KBM-7 (cell line): Measurements from ENCODE around the gene PRKN.

Source experiments
- DNase-seq: peaks from one replicate; pipeline ENCODE4 v3.0.0-alpha.2; 2015
- in situ Hi-C: fragments of 300-500 bp; cut with MboI; formaldehyde crosslinking; loops from 2 replicates; pipeline ENCODE4 v1.14.3; 2020; ENCODE audit warnings: low sequenced_read_pairs, low pct_unique_long_range_greater_than_20kb, mixed read lengths

The PRKN gene

GRCh38 chr6:161673026-161673425, 1054.5 kb downstream of the PRKN start:
- DNase-seq = no peak
- in situ Hi-C loops = no loop called here

DNA sequence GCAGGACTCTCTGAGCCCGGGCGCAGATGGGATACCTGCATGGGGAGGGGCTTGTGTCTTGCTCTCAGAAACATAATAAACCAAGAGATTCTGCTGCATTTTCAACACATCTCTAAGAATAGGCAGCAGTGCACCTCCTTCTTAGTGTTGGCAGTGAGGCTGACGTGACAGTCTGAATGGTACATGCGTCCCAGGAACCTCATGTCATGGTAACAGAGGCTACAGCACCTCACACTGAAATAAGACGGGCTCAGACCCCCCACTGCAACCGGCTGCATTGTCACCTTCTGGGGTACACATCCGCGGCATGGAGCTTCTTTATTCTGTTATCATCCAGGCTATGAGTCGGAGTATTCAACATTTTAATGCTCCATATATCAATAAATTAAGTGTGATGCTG, 1056.4 kb downstream of the PRKN start:
- in situ Hi-C loops = no loop called here
- DNase-seq = no peak

DNA sequence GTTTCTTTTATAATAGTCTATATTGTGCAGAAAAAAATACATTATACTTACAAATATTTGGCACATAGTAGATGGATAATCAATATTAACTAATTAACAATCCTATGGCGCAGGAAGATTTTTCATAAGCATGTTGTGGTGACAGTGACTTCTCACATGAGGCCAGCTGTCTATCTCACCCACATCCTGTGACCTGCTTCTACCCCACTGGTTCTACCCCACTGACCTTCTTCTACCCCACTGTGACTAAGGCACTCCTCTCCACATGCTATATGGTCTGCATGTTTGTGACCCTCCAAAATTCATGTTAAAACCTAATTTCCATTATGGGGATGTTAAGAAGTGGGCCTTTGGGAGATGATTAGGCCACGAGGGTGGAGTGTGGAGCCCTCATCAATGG, 1058.9 kb downstream of the PRKN start:
- no peak for DNase-seq
- in situ Hi-C loops = no loop called here

- in situ Hi-C loops = no loop called here
- no peak for DNase-seq
Observed at GRCh38 chr6:161667957-161668356, 1059.6 kb downstream of the PRKN start.

DNA sequence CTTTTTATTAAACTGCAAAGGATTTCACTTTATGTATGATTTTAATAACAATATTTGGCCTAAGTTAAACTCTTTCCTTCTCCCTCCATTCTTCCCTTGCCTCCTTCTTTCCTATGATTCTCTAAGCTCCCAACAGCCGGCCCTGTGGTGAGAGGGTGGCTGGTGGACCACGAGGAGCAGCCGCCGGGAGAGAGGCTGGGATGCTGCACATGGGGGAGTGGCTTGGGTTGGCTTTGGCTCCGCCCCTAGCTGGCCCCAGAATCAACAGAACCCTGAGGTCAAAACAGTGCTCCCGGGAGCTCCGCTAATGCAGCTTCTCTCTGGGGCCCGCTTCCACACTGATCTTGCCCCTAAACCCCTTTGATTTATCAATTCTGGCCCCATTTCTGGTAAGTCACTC, 1063.9 kb downstream of the PRKN start:
- DNase-seq = no peak
- in situ Hi-C loops = no loop called here

GRCh38 chr6:161660666-161661571, 1066.6 kb downstream of the PRKN start:
- DNase-seq = no peak

GRCh38 chr6:161658211-161658610, 1069.4 kb downstream of the PRKN start:
- DNase-seq = no peak
- in situ Hi-C loops = no loop called here

More at GRCh38 chr6:161660666-161661571, 1066.6 kb downstream of the PRKN start:
- in situ Hi-C loops = no loop called here

- no peak for DNase-seq
- in situ Hi-C loops = no loop called here
Observed at GRCh38 chr6:161654209-161654608, 1073.4 kb downstream of the PRKN start.

DNA sequence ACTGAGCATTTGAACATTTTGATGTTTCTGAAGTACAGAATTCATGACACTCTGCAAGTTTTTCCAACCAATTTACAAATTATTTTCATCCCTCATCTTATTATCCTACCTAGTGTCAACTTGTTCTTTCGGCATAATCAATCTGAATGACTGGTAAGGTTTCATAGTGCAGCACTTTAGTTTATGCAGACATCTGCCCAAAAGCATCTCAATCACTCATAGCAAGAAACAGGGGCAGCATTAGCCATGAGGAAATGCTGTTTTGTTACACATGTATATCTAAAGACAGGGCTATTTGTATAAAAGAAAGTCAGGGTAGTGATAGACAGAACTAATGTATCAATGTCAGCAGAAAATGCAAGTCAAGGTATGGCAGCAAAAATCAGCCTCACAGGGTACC, 1075.6 kb downstream of the PRKN start:
- DNase-seq = no peak
- in situ Hi-C loops = no loop called here

DNA sequence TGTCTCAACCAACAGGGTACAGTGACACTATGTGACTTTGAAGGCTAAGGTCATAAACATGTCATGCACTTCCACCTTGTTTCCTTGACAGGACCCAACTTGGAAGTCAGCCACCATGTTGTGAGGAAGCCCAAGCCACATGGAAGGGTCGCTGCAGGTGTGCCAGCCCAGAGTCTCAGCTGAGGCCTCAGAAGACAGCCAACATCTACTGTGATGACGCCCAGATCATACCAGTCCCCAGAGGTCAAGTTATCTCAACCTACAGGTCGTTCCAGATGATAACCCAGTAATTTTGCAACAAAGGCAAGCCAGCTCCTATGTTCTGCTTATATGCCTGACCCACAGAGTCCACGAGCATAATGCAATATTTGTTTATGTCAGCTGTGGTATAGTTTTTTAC, 1077.7 kb downstream of the PRKN start:
- in situ Hi-C loops = loop anchor here (25.0 kb wide), 1 partner anchor 238 kb away; no protein-coding TSS in a partner anchor
- DNase-seq = no peak

- no peak for DNase-seq
- in situ Hi-C loops = loop anchor here (25.0 kb wide), 1 partner anchor 237 kb away; no protein-coding TSS in a partner anchor
Observed at GRCh38 chr6:161649068-161649467, 1078.5 kb downstream of the PRKN start.

GRCh38 chr6:161647234-161647633, 1080.3 kb downstream of the PRKN start:
- no peak for DNase-seq
- in situ Hi-C loops = loop anchor here (25.0 kb wide), 1 partner anchor 235 kb away; no protein-coding TSS in a partner anchor

DNA sequence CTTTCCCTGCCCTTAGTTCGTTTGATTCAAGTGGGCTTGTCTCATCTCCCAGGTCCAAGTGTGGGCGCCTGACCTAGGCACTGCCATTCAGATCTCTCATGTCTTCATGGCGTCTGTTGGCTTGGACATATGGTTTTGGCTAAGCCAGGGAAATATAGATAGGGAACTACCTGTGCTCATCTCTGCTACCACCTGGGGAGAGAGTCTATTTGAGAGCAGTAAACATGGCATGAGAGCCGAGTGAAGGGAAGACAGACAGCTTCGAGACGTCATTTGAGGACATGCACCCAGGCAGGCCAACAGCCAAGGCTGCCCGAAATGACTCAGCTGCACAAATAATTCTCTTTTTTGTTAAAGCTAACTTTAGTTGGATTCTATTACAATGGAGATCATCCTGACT, 1083.0 kb downstream of the PRKN start:
- DNase-seq = no peak
- in situ Hi-C loops = loop anchor here (25.0 kb wide), 1 partner anchor 232 kb away; no protein-coding TSS in a partner anchor

GRCh38 chr6:161641175-161641574, 1086.4 kb downstream of the PRKN start:
- in situ Hi-C loops = loop anchor here (25.0 kb wide), 1 partner anchor 229 kb away; no protein-coding TSS in a partner anchor
- no peak for DNase-seq

DNA sequence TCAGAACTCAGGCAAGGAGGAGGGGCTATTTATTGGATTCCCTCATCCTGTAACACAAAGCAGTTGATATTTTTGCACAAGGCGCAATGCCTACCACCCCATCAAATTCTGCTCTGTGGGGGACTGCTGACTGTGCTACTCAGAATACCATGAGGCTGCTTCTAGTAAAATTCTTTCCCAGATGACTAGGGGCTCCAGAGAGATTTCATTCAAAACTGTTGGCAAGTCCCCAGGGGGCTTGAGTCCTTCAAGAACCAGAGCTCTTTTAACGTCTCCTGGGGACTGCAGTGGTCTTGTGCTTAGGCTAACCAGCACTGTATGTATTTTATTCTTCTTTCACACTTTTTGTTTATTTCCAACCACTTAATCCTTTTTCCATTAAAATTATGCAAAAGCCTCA, 1087.8 kb downstream of the PRKN start:
- no peak for DNase-seq
- in situ Hi-C loops = loop anchor here (25.0 kb wide), 1 partner anchor 227 kb away; no protein-coding TSS in a partner anchor

GRCh38 chr6:161637658-161638057, 1089.9 kb downstream of the PRKN start:
- in situ Hi-C loops = loop anchor here (25.0 kb wide), 1 partner anchor 225 kb away; no protein-coding TSS in a partner anchor
- DNase-seq = no peak

DNA sequence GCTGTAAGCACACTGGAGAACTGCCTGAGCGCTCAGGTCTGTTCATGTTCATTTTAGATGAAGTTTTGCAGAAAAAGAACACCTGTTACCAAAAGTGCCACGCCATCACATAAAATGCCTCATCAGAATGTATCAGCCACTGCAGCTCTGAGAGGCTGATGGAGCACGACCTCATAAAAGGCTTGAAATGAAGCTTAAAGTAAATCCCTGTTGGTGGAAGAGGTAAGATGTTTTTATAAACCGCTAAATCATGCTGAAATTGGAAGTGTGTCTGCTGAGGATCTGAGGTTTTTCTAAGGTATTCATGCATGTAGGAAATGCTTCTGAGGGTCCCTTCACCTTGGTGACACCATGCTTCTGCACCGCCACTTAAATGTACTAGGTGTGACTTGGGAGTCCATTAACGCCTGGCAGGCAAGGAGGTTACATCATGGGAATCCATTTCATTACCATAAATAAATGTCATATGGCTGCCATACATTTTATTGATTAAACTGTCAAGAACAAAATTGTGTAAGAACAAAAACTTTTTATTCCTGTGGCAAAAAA, 1090.6 kb downstream of the PRKN start:
- DNase-seq = no peak

GRCh38 chr6:161635975-161636374, 1091.6 kb downstream of the PRKN start:
- in situ Hi-C loops = loop anchor here (25.0 kb wide), 1 partner anchor 224 kb away; no protein-coding TSS in a partner anchor

More for the DNA sequence above, 1090.6 kb downstream of the PRKN start:
- in situ Hi-C loops = loop anchor here (25.0 kb wide), 1 partner anchor 225 kb away; no protein-coding TSS in a partner anchor

DNA sequence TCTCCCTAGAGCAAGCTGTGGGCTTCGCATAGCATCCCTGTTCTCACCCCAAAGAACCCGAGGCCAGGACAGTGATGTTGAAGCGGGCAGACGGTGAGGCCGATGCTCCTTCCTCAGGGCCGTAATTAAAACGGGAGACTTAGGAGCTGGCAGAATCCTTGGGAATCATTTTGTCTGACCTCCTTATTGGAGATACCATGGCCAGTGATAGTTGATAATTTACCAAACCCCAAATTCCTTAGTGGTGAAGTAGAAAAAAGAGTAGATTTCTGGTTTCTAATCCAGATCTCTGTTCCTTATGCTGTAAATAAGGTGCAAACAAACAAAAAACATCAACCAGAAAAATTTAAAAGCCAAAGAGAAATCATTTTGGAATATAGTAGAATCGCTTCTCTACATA, 1092.7 kb downstream of the PRKN start:
- in situ Hi-C loops = loop anchor here (25.0 kb wide), 1 partner anchor 223 kb away; no protein-coding TSS in a partner anchor
- DNase-seq = no peak

More at GRCh38 chr6:161635975-161636374, 1091.6 kb downstream of the PRKN start:
- no peak for DNase-seq

GRCh38 chr6:161631676-161632194, 1095.8 kb downstream of the PRKN start:
- no peak for DNase-seq
- in situ Hi-C loops = loop anchor here (25.0 kb wide), 1 partner anchor 219 kb away; no protein-coding TSS in a partner anchor
